Tibial nerve (tissue), 4 donors: ENCODE data around the gene ABHD5.

Experiments
- EP300 ChIP-seq, 2 donors: sonication (generic); formaldehyde crosslinking; IDR thresholded peaks; one replicate each; pipeline ENCODE4 v1.6.1; 2017; ENCODE audit warnings: antibody characterized with exemption in 2 of 2, mild to moderate bottlenecking in 1 of 2
- TF ChIP-seq, protein P1 (sequence below), 5 experiments: fragments of 200-600 bp in 3 of 5; fragments of 450-650 bp in 2 of 5; sonication (generic) in 3 of 5; IDR thresholded peaks; one replicate each; pipeline ENCODE4 v1.5.1; 2016 to 2019; ENCODE audit warnings: antibody characterized with exemption in 5 of 5, mild to moderate bottlenecking in 3 of 5, moderate library complexity in 2 of 5

DNA sequence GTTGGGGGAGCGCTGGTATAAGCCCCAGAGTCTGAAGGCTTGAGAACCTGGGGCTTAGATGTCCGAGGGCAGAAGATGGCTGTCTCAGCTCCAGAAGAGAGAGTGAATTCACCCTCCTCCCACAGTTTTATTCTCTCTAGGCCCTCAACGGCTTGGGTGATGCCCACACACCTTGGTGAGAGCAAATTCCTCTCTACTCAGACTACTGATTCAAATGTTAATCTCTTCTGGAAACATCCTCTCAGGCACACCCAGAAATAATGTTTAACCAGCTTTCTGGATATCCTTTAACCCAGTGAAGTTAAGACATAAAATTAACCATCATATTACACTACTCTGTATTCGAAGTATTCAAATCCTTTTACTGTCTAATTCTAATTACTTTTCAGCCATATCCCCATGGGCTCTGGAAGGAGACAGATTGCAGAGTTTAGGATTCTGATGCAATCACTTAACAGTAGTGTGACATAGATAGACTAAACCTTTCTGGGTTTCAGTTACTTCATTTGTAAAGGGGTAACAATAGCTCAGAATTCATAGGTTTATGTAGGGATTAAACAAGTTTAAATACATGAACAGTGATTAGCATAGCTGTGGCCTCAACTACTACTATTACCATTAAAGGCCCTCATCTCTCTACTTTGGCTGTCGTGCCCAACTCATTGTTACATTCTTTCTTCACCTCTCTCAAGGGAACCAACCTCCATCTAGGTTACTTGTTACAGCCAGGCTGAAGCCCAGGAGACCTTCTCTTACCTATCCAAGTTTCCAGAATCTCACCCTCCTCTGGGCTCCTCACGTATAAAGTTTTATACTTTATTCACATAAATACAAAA is 43.2 kb upstream of the ABHD5 start:
- TF ChIP-seq, protein P1, sequence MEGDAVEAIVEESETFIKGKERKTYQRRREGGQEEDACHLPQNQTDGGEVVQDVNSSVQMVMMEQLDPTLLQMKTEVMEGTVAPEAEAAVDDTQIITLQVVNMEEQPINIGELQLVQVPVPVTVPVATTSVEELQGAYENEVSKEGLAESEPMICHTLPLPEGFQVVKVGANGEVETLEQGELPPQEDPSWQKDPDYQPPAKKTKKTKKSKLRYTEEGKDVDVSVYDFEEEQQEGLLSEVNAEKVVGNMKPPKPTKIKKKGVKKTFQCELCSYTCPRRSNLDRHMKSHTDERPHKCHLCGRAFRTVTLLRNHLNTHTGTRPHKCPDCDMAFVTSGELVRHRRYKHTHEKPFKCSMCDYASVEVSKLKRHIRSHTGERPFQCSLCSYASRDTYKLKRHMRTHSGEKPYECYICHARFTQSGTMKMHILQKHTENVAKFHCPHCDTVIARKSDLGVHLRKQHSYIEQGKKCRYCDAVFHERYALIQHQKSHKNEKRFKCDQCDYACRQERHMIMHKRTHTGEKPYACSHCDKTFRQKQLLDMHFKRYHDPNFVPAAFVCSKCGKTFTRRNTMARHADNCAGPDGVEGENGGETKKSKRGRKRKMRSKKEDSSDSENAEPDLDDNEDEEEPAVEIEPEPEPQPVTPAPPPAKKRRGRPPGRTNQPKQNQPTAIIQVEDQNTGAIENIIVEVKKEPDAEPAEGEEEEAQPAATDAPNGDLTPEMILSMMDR (IDR thresholded peaks at IDR 0.05), result no peak
- TF ChIP-seq EP300 (IDR thresholded peaks at IDR 0.05), result no peak
